Skin epidermis (tissue), 12 donors: ENCODE data around the gene PIRT.

Source experiments
- H3K27ac ChIP-seq, 21 experiments: fragments of 200-600 bp; sonication (generic) in 11 of 21; one replicate each; pipeline ENCODE4 v1.5.0; 2020; ENCODE audit warnings: mild to moderate bottlenecking in 3 of 21, inconsistent platforms in 2 of 21, moderate library complexity in 2 of 21
- H3K4me3 ChIP-seq, 7 experiments: fragments of 200-600 bp; sonication (generic) in 2 of 7; one replicate each; pipeline ENCODE4 v1.5.0; 2020; ENCODE audit warnings: inconsistent platforms in 2 of 7, mild to moderate bottlenecking in 2 of 7, moderate library complexity in 1 of 7

PIRT gene

DNA sequence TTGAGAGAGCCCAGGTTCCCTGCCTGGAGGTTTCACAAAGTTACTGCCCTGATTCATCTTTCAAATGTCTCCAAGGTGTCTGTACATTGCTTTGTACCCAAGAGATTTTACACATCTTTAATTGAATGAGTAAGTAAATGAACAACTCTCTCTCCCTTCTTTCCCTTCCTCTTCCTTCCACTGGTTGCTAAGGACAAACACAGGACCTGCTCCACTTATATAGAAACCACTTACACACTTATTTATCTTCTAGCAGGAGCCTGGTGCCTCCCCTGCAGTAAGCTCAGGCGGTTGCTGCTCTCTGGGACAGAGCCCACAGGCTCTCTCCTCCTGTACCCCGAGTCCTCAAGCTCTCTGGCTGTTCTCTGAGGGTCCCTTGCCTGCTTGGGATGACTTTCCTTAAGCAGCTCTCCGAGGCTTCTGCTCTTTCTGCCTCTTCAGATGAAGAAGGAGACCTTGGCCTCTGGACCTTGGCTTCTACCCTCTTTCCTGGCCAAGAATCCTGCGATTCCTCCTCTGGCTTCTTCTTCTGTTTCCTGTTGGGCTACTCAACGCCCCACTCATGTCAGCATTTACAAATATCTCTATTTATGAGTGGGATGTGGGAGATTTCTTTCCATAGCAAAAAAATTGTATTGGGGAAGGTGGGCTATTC, 9.9 kb downstream of the PIRT start:
- H3K27ac ChIP-seq: no peak overlapping the region
- no peak overlapping the region for H3K4me3 ChIP-seq

DNA sequence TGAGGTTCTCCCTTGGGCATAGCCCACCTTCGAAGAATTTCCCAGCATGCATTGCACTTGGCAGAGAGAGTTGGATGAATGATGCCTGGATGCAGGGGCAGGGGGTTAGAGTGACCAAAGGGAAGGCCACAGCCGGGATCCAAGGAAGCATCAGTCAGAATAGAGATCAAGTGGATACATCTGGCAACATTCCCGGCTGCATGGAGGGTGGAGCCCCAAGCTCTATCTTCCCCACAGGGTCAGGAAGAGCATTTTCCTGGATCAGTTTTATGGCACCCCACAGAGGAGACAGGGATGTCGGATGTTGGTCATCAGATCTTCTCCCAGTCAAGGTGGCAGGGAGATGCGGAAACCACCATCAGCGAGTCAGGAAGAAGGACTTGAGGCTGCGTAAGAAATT, 13.0 kb downstream of the PIRT start:
- Histone ChIP-seq H3K27ac (no peak overlapping the region), H3K4me3 (no peak overlapping the region)

DNA sequence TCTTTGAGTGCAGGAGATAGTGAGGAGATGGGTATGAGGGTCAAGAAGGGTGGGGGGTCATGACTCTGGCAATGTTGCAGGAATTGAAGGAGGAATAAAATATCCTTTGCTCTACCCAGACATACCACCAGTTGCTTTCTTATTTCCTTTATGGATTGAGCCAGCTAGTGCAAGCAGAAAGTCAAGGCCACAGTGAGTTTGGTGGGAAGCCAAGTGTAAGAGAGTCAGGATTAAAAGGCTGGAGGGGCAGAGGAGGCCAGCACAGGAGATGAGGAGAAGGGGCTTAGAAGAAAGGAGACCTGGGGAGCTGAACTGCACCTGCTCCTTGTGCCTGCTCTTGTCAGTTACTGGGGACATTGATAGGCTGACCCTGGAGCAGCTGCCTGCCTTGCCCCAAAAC, 16.1 kb downstream of the PIRT start:
- H3K4me3 ChIP-seq: no peak overlapping the region
- no peak overlapping the region for H3K27ac ChIP-seq

DNA sequence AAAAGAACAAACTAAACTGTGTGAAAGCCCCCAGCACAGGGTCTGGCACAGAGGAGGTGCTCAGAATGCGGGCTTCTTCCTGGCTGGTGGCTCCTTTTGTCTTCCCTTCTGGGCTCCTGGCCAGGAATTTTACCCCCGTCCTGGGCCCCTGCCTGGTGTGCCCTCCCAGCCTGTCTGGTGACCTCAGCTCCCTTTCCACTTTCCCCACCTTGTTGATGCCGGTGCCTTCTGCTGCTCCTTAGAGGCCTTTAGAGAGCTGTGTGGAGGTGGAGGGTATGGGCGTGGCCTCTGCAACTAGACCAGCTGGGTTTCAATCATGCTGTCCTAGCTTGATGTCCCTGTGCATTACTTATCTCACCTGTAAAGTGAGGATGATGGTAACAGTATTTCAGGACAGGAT, 16.8 kb downstream of the PIRT start:
- no peak overlapping the region for H3K4me3 ChIP-seq

DNA sequence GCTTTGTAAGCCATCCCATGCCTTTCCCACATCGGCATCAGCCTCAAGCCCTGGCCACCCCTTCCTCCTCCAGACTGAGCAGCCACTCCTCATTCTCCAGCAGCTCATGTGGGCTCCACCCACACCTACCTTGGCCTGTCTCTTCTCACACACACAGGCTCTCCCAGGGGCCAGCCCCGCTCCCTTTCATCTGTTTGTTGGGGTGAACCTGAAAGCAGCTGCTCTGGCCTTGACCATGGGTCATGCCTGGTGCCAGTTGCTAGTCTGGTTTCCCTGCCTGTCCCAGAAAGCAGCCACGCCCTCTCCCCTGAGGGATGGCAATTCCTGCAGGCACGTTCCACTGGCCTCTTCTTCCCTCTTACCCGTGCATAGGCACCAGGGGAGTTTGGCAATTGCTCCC, 22.6 kb downstream of the PIRT start:
- Histone ChIP-seq H3K27ac (no peak overlapping the region), H3K4me3 (no peak overlapping the region)

More for the DNA sequence above, 16.8 kb downstream of the PIRT start:
- no peak overlapping the region for H3K27ac ChIP-seq

DNA sequence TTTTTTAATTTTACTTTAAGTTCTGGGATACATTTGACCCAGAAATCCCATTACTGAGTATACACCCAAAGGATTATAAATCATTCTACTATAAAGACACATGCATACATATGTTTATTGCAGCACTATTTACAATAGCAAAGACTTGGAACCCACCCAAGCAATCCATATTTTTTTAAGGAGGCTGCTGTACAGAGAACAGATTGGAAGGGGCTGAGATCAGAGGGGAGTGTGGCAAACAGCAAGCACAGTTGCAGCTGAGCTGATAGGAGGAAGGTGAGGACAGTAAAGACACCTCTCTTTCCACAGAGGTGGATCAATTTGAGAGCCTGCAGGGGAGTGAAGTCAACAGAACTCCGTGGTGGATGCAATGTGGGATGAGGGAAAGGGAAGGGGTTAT, 23.8 kb downstream of the PIRT start:
- no peak overlapping the region for H3K4me3 ChIP-seq
- H3K27ac ChIP-seq: no peak overlapping the region

DNA sequence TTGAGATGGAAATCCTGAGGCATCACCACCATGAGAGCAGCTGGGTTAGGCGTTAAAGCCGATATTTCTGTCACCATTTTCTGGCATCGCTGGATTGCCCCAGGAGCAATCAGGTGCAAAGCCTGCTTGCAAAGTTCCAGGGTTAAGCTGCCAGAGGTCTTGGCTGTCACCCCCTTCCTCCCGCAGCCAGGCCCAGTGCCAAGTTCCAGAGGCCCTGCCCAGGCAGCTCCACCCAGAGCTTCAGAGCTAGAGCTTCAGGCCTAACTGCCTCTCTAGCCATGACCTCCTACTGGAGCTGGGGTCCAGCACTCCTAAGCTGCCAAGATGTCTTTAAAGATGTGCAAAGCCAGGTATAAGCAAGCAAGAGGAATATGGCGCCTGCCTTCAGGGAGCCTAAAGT, 25.2 kb downstream of the PIRT start:
- Histone ChIP-seq H3K4me3 (no peak overlapping the region), H3K27ac (no peak overlapping the region)

DNA sequence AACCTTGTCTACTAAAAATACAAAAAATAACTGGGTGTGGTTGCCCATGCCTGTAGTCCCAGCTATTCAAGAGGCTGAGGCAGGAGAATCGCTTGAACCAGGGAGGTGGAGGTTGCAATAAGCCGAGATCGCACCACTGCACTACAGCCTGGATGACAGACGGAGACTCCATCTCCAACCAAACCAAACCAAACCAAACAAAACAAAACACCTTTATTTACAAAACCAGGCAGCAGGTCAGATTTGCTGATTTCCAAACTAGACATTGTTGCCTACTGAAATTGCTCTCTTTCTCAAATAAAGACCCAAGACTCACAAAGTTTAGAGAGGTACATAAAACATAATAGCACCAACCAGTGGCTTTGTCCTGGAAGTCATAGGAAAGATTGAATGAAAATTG, 28.3 kb downstream of the PIRT start:
- H3K27ac ChIP-seq: no peak overlapping the region

DNA sequence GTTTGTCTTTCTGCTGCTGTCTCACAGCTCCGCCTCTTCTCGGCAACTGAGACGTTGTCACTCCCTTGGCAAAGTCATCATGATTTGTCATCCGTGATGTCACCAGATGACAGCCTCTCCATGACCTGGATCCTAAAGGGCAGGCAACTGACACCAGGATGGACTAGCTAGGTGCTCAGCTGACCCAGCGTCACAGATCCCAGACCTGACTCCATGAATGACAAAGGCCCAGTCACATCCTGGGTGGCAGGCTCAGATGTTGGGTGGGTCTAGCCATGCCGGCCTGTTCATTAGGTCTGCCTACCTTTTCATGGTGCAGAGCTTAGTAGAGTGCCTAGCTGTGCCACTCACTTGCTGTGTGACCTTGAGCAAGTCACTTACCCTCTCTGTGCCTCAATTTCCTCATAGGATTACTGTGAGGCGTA, 30.2 kb downstream of the PIRT start:
- no peak overlapping the region for H3K27ac ChIP-seq
- H3K4me3 ChIP-seq: no peak overlapping the region

More for the DNA sequence above, 28.3 kb downstream of the PIRT start:
- no peak overlapping the region for H3K4me3 ChIP-seq

DNA sequence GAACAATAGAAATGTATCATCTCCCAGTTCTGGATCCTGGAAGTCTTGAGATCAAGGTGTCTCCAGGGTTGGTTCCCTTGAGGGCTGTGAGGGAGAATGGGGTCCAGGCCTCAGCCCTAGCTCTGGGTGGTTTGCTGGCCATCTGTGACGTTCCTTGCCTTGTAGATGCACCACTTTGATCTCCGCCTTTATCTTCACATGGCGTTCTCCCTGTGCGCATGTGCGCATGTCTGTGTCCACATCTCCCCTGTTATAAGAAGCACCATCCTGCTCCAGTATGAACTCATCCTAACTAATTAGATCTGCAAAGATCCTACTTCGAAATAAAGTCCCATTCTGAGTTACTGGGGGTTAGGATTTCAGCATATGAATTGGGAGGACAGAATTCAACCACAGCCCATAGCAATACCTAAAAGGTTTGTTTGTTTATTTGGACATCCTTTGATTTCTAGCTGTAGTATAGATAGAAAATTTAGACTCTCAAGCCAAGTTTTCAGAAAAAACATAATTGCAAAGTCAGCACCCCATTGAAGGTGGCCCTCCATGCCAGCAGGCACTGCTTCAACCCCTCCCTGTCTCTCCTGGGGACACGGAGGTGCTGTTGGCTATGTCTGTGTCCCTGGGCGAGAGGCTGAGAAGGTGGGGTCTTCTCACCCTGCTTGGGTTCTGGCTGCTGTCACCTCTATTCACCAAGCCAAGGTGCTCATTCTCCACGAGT, 31.2 kb downstream of the PIRT start:
- H3K4me3 ChIP-seq: no peak overlapping the region
- no peak overlapping the region for H3K27ac ChIP-seq

DNA sequence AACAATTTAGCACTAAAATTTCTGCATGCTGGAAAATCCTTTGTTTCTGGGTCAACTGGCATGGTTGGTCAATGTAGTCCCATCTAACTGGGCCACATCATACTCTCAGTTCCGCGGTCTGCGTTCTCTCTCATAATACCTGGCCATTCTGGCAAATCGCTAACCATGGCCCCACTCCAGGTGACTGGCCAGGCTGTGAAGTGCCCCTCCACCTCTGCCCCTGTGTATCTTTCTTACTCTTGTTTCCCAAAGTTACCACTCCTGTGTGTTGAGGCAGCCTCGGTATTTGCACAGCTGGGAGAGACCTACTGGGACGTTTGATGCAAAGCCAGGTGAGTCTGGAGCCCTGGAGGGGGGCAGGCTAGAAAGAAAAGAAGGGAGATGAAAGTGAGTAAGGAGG, 32.0 kb downstream of the PIRT start:
- H3K27ac ChIP-seq: no peak overlapping the region
- H3K4me3 ChIP-seq: no peak overlapping the region

DNA sequence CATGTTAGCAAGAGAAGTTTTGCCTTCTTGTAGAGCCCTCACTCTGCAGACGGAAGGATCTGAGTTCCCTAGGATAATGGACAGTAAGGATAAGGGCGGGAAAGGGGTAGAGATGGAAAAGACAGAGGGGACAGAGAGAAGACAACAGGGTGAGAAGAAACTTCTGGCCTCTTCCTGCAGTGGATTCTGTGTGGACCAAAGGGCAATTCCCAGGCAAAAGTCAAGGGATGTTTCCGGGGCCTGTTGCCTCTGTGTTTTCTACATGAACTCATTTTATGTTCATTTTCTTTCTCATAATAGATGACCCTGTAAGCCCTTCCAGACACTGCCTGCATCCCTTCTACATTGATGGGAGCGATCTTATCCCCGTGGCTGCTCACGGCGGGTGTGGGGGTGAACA, 33.3 kb downstream of the PIRT start:
- Histone ChIP-seq H3K4me3 (no peak overlapping the region), H3K27ac (no peak overlapping the region)

DNA sequence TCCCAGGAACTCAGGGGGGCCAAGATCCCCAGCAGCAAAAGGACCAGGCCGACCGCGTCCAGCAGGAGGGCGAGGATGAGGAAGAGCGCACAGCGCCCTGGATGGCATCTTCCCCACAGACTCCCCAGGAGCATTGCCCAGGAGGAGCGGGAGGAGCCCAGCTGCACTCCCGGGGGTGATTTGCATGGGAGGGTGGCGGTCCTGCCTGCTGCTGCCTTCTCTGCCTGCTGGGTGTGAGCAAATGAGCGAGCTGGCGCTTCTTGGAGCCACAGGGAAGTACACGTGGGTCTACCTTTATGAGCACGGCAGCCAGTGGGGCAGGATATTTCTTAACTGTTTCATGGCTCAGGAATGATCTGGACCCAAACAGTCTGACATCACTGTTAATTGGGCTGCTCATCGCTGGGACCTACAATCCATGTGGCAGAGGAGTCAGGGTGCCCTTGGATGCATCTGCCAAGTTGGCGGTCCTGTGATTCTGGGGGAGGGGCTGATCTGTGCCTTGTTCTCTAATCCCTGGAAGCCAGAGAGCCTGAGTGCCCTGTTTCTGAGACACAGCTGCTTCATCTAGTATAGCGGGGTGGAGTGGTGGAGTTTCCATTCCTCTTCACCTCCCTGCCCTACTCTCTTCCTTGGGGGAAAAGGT, 33.9 kb downstream of the PIRT start, which contains the start of gene TMEM238L:
Gene TMEM238L, minus strand, starts transcription at position 270 of the 646 bp plus-strand sequence. Its CDS starts 136 bp downstream, at position 134.
- peak within 1 kb of the TSS in 1 of 7 experiments; percentile 7 for H3K4me3 ChIP-seq
- H3K27ac ChIP-seq: no peak within 1 kb of the TSS

DNA sequence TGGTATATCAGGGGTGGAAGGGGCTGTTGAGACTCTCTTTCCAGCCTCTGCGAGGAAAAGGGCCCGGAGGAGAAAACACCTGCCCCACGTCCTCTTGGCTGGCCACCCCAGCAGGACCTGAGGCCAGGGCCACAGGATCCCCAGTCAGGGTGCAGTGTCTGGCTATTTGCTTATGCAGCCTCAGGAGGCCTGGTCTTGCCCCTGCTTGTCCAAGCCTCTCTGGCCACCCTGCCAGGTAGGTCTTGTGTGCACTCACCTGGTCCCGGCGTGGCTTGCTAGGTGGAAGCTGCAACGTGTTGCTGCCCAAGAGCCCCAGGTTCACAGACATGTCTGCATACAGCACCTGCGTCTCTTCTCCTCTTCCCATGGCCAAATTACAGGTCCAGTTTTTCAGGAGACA, 34.5 kb downstream of the PIRT start:
- Histone ChIP-seq H3K27ac (no peak overlapping the region), H3K4me3 (peak overlapping the region in 1 of 7 experiments; percentile 7)

DNA sequence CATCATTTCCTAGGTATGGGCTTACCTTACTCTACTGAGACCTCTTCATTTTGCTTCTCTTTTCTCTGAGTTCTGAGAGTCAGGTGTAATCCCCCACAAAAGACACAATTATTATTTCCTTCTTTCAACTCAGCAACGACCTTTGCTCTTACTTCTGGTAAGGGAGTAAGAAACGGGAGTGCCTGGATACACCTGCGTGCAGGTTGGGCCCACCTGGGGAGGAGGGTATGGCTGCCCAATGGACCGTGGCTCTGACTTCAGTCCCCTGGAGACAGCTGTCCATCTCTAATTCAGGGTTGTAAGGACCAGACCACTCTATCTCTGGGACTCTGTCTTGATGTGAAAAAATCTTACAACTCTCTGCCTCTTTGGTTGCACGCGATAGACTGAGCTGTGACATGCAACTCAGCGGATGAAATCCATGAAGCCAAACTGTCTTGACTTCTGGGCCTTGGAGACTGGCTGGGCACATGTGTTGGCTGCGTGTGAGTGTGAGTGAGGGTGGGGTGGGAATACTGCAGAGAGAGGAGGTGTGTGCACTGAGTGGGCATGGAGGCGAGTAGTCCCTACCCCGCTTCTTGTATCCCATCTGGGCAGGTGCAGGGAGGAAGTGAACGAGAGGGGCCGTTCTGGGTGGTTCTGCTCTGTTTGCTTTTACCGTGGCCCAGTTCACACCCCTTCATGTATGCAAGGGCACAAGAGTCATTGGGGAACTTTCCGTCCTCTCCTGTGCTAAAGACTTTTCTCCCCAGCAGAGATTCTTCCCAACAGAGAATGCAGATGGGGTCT, 35.2 kb downstream of the PIRT start:
- H3K4me3 ChIP-seq: no peak overlapping the region

DNA sequence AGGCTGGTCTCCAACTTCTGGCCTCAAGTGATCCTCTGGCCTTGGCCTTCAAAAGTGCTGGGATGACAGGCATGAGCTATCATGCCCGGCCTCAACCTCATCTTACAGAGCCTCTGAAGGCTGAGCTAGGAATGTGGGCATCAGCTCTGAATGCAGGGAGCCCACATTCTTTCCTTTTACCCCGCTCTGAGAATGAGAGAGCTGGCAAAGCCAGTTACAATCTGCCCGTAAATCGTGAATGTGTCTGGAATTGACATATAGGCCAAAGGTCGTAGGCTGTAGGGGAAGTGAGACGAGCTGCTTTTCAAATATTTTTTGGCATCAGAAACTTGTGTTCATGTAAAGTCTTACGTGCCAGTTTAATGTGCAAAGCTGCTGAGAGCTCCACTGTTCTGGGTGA, 38.5 kb downstream of the PIRT start:
- H3K4me3 ChIP-seq: no peak overlapping the region
- peak overlapping the region in 13 of 21 experiments; percentile 16 to 82 (median 58) for H3K27ac ChIP-seq

More for the DNA sequence above, 35.2 kb downstream of the PIRT start:
- H3K27ac ChIP-seq: no peak overlapping the region

DNA sequence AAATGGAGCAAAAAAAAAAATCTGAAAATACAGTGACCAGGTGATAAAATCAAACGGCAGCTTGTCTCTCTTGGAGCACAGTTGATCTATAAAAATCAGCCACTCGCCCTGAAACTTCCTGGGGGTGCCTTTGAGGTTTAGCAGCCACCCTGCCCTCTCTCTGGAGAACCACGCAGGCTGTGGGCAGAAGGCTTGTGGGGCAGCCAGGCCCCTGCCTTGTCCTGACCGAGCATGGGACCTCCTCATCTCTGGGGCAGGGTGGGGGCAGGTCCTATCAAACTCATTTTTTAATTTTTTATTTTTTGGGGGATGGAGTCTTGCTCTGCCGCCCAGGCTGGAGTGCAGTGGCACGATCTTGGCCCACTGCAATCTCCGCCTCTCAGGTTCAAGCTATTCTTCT, 39.0 kb downstream of the PIRT start:
- Histone ChIP-seq H3K27ac (peak overlapping the region in 14 of 21 experiments; percentile 11 to 82 (median 58)), H3K4me3 (no peak overlapping the region)

DNA sequence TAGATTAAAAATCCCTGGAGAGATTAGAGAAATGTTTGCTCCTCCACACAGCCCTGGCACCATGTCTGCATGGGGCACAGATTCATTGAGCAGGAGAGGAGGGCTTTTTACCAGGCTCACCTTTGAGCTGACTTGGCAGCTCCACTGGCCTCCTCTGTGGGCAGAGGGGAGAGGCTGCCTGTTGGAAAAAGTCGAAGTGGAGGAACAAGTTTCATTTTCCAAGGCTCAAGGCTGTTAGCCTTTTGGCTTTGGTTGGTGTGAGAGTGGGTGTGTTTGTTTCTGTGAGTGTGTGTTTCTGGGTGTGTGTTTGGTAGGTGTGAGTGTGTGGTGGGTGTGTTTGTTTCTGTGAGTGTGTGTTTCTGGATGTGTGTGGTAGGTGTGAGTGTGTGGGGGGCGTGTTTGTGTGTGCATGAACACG, 39.5 kb downstream of the PIRT start:
- Histone ChIP-seq H3K4me3 (no peak overlapping the region), H3K27ac (peak overlapping the region in 13 of 21 experiments; percentile 38 to 82 (median 58))

DNA sequence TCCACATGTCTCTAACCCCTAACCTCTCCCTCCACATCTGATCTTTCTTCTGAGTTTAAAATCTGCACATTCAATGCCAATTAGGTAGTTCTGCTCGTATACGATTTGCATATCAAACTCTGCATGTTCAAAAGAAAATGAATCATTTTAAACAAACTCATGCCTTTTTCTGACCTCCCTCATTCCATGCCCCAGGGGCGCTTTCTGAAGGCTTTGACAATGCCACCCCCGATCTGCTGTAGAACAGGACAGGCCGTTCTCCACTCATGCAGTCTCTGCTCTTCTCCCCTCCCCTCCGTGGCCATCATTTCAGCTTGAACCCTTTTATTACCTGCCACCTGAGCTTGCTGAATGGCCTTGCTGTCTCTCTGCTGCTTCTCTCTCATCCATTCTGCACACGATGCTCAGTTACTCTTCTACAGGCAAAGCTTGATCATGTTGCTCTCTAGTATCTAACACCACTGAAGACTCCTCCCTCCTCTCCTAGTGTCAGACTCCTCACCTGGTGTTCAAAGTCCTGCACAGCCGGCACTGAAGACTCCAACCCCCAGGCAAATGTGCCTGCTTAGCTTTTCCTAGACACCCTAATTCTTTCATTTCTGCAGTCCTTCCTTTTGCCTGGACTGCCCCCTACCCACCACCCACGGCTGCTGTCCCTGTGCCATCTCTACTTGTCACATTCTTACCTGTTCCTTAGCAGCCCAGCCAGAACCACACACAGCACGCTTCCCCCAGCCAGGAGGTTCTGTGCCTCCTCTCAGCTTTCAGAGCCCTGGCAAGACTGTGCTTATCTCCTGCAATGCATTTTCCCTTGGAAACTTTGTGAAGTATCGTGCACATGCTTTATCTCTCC, 40.2 kb downstream of the PIRT start:
- Histone ChIP-seq H3K4me3 (no peak overlapping the region), H3K27ac (peak overlapping the region in 13 of 21 experiments; percentile 29 to 82 (median 60))
